SJSA1 (cell line): Measurements from ENCODE around the gene RAP2B. TPM values are rescaled to one million over a fixed set of nuclear protein-coding genes. Genes with fewer than 3 reads are reported as not detected.
"Not testable (repeated sequence)": the region's sequence is repeated elsewhere in the genome, so short reads cannot be mapped to it uniquely, and the experiment has no call there.

ENCODE experiments used
- DNase-seq, 2 experiments: peaks; one replicate each; pipeline ENCODE4 v3.0.0-alpha.2; 2015 to 2020; ENCODE audit warnings: low spot score in 2 of 2, low read depth in 1 of 2
- H3K27ac ChIP-seq: fragments of 250-450 bp; sonication (Bioruptor Pico); 2 replicates; pipeline ENCODE4 v1.5.1; 2020; ENCODE audit warnings: mild to moderate bottlenecking, moderate library complexity
- H3K27me3 ChIP-seq: fragments of 250-450 bp; sonication (Bioruptor Pico); replicated peaks from 2 replicates; pipeline ENCODE4 v1.5.1; 2020; ENCODE audit warnings: mild to moderate bottlenecking, moderate library complexity
- H3K36me3 ChIP-seq: fragments of 250-450 bp; sonication (Bioruptor Pico); 2 replicates; pipeline ENCODE4 v1.5.1; 2020; ENCODE audit warnings: mild to moderate bottlenecking
- H3K4me1 ChIP-seq: fragments of 250-450 bp; sonication (Bioruptor Pico); replicated peaks from 2 replicates; pipeline ENCODE4 v1.6.1; 2021; ENCODE audit warnings: mild to moderate bottlenecking
- H3K4me3 ChIP-seq: fragments of 250-450 bp; sonication (Bioruptor Pico); 2 replicates; pipeline ENCODE4 v1.5.1; 2020; ENCODE audit warnings: mild to moderate bottlenecking
- H3K9me3 ChIP-seq: fragments of 250-450 bp; sonication (Bioruptor Pico); replicated peaks from 2 replicates; pipeline ENCODE4 v1.5.1; 2020; ENCODE audit warnings: mild to moderate bottlenecking
- total RNA-seq: library from RNA; depleted of rRNA; stranded (reverse); fragments of >200 nt; shearing (Covaris generic); gene quantifications from 2 replicates; pipeline ENCODE4 v1.2.3, GENCODE V29; 2014; rRNA removed

The RAP2B gene
- total RNA-seq = 20.9 and 21.7 TPM in 2 replicates

DNA sequence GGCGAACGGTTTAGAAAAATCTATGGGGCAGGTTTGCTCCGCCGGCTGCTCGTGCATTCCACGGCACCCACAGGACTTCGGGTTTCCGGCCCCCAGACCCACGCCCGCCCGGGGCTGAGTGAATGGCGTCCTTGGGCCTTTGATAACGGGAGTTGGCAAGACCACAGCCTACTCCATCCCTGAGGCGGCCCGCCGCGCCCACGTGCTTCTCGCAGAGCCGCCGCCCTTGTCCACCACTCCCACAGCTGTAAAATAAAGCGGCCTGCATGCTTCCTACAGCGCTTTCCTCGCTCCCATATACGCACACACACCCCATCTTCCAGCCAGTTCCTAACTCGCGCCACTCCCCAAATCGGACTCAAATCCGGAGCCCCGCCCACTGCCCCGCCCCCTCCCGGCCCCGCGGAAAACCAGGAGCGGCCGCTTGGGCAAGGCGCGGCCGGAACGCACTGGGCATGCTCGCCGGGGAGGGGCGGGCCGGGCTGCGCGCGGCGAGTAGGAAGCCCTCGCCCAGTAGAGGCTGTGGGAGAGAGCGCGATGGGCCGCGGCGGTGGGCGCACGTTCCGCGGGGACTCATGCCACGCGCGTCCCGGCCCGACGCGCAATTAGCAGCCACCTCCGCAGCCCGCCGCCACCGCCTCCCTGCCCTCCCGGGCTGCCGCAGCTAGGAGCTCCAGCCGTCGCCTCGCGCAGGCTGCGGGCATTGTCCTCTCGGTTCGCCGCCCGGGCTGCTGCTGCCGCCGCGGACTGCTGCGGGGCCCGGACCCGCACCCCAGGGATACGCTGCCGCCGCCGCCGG, at the start of gene RAP2B:
TSS of gene RAP2B (plus strand) at position 513 of the 799 bp plus-strand sequence. CDS start 468 bp downstream, outside the sequence.
- no peaks in the 10 kb centered on the region for H3K9me3 ChIP-seq
- H3K4me3 ChIP-seq = peak within 1 kb of the TSS; percentile 94
- peaks cover 30% of the 10 kb centered on the region for H3K4me1 ChIP-seq
- peak within 1 kb of the TSS; percentile 81 for H3K27ac ChIP-seq
- H3K27me3 ChIP-seq = no peaks in the 10 kb centered on the region
- peak; percentile 88 to 95 for DNase-seq
- peaks cover 37% of the 10 kb centered on the region for H3K36me3 ChIP-seq

DNA sequence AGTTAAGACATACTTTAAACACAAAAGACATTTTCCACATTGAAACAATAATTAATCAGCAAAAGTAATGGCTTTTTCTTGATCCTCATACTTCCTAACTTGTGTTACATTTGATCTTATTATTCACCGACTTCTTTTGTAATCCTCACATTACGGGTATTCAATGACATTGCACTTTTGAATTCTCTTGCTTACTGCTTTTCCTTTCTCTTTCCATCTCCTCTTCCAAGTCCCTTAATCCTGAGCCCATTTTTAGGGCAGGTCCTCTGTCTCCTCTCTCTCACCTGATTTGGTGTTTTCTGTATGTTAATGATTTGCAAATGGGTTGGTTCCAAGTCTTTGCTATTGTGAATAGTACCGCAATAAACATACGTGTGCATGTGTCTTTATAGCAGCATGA, 48.5 kb upstream of the RAP2B start:
- DNase-seq = no peak
- no peaks in the 10 kb centered on the region for H3K27me3 ChIP-seq
- H3K9me3 ChIP-seq = no peaks in the 10 kb centered on the region
- no peaks in the 10 kb centered on the region for H3K4me1 ChIP-seq
- no peak overlapping the region for H3K27ac ChIP-seq
- H3K4me3 ChIP-seq = no peak overlapping the region
- H3K36me3 ChIP-seq = no peaks in the 10 kb centered on the region

DNA sequence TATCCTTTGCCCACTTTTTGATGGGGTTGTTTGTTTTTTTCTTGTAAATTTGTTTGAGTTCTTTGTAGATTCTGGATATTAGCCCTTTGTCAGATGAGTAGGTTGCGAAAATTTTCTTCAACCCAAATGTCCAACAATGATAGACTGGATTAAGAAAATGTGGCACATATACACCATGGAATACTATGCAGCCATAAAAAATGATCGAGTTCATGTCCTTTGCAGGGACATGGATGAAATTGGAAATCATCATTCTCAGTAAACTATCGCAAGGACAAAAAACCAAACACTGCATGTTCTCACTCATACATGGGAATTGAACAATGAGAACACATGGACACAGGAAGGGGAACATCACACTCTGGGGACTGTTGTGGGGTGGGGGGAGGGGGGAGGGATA, 47.8 kb upstream of the RAP2B start:
- not testable (repeated sequence) for H3K4me3 ChIP-seq, DNase-seq, H3K27ac ChIP-seq, H3K4me1 ChIP-seq, H3K36me3 ChIP-seq, H3K27me3 ChIP-seq, H3K9me3 ChIP-seq

DNA sequence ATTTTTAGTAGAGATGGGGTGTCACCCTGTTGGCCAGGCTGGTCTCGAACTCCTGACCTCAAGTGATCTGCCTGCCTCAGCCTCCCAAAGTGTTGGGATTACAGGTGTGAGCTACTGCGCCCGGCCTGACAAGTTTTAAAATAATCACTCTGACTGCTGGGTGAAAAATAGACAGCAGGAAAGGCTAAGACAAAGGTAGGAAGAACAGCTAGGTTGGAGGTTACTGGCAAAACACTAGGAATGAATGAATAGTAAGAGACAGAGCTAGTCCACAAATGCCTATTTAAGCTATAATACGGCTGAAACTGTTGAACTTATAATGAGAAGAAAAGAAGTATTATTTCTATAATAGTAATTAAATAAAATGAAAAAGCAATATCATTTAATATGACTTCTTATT, 46.7 kb upstream of the RAP2B start:
- no peak for DNase-seq

GRCh38 chr3:153127788-153128187, 34.2 kb upstream of the RAP2B start:
- H3K36me3 ChIP-seq = no peaks in the 10 kb centered on the region
- H3K4me1 ChIP-seq = peaks cover 12% of the 10 kb centered on the region
- no peak overlapping the region for H3K27ac ChIP-seq
- H3K4me3 ChIP-seq = no peak overlapping the region
- no peaks in the 10 kb centered on the region for H3K9me3 ChIP-seq
- H3K27me3 ChIP-seq = no peaks in the 10 kb centered on the region
- DNase-seq = no peak

More for the DNA sequence above, 46.7 kb upstream of the RAP2B start:
- no peak overlapping the region for H3K27ac ChIP-seq
- H3K4me1 ChIP-seq = no peaks in the 10 kb centered on the region
- H3K4me3 ChIP-seq = no peak overlapping the region
- H3K9me3 ChIP-seq = no peaks in the 10 kb centered on the region
- no peaks in the 10 kb centered on the region for H3K36me3 ChIP-seq
- H3K27me3 ChIP-seq = no peaks in the 10 kb centered on the region

DNA sequence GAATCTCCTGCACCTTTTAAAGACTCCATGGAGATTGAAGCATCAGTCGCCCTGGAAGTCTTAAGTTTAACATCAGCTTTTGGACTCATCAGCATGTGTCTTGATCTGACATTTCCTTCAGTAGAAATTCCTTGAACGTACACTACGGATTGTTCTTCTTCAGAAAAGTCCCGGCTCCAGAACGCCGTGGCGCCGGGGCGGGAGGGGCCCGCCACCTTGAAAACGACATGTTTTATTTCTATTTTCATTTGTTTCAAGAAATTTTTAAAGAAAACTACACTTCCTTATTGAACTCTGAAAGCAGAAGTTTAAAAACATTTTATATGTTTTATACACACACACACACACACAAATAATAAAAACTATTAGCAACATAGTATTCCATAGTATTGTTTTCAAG, 32.6 kb upstream of the RAP2B start:
- no peak for DNase-seq
- Histone ChIP-seq H3K4me3 (no peak overlapping the region), H3K27ac (no peak overlapping the region), H3K4me1 (peaks cover 12% of the 10 kb centered on the region), H3K36me3 (no peaks in the 10 kb centered on the region), H3K27me3 (no peaks in the 10 kb centered on the region), H3K9me3 (no peaks in the 10 kb centered on the region)

DNA sequence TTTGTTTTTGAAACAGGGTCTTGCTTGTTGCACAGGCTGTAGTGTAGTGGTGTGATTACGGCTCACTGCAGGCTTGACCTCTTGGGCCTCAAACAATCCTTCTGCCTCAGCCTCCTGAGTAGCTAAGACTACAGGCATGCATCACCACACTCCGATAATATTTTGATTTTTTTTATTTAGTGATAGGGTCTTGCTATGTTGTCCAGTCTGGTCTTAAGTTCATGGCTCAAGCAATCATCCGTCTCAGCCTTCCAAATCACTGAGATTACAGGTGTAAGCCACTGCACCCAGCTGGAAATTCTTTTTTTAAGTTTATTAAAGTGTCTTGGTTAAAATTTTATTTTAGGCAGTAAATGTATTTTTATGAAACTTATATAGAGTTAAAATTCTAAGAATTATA, 32.2 kb upstream of the RAP2B start:
- Histone ChIP-seq H3K27me3 (no peaks in the 10 kb centered on the region), H3K4me3 (no peak overlapping the region), H3K27ac (peak overlapping the region; percentile 34; the same call in 1 of the 2 replicates), H3K9me3 (no peaks in the 10 kb centered on the region), H3K4me1 (peaks cover 12% of the 10 kb centered on the region), H3K36me3 (no peaks in the 10 kb centered on the region)
- no peak for DNase-seq

GRCh38 chr3:153130312-153130977, 31.6 kb upstream of the RAP2B start:
- Histone ChIP-seq H3K4me3 (no peak overlapping the region), H3K36me3 (no peaks in the 10 kb centered on the region), H3K9me3 (no peaks in the 10 kb centered on the region), H3K27ac (peak overlapping the region; percentile 34), H3K4me1 (peaks cover 12% of the 10 kb centered on the region), H3K27me3 (no peaks in the 10 kb centered on the region)
- DNase-seq = peak in 1 of 2 experiments; percentile 66

- H3K4me1 ChIP-seq = peaks cover 33% of the 10 kb centered on the region
- DNase-seq = no peak
- no peak overlapping the region for H3K4me3 ChIP-seq
- H3K36me3 ChIP-seq = no peaks in the 10 kb centered on the region
- H3K9me3 ChIP-seq = no peaks in the 10 kb centered on the region
- peak overlapping the region; percentile 95 for H3K27ac ChIP-seq
- no peaks in the 10 kb centered on the region for H3K27me3 ChIP-seq
These were observed 24.4 kb upstream of the RAP2B start for GRCh38 chr3:153137626-153138025.

- no peak overlapping the region for H3K4me3 ChIP-seq
- no peaks in the 10 kb centered on the region for H3K9me3 ChIP-seq
- H3K36me3 ChIP-seq = no peaks in the 10 kb centered on the region
- peaks cover 42% of the 10 kb centered on the region for H3K4me1 ChIP-seq
- H3K27ac ChIP-seq = peak overlapping the region; percentile 95
- H3K27me3 ChIP-seq = no peaks in the 10 kb centered on the region
- DNase-seq = peak; percentile 84 to 89
These were observed 23.5 kb upstream of the RAP2B start for GRCh38 chr3:153138276-153139210.

GRCh38 chr3:153142961-153143360, 19.1 kb upstream of the RAP2B start:
- peaks cover 64% of the 10 kb centered on the region for H3K4me1 ChIP-seq
- H3K4me3 ChIP-seq = no peak overlapping the region
- H3K9me3 ChIP-seq = no peaks in the 10 kb centered on the region
- DNase-seq = peak in 1 of 2 experiments; percentile 18
- no peaks in the 10 kb centered on the region for H3K27me3 ChIP-seq
- no peaks in the 10 kb centered on the region for H3K36me3 ChIP-seq
- peak overlapping the region; percentile 87; the same call in 1 of the 2 replicates for H3K27ac ChIP-seq

DNA sequence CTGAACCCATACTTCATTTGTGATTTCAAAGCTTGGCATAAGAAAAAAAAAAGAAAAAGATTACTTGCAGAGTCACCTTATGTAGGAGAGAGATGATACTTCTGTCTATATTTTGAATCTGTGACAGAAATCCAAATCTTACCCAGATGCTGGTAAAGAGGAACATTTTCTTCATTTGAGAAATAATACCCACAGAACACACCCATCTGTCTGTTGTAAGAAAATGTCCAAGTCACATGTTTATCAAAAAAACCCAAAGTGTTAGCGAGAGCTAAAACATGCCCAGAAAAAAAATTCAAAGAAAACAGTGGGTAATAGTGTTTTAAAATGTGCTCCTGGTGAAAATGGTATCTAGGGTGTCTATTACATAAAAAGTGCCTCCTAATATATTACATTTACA, 18.0 kb upstream of the RAP2B start:
- no peak for DNase-seq
- Histone ChIP-seq H3K4me1 (peaks cover 54% of the 10 kb centered on the region), H3K36me3 (no peaks in the 10 kb centered on the region), H3K27me3 (no peaks in the 10 kb centered on the region), H3K27ac (peak overlapping the region; percentile 87), H3K9me3 (no peaks in the 10 kb centered on the region), H3K4me3 (no peak overlapping the region)

DNA sequence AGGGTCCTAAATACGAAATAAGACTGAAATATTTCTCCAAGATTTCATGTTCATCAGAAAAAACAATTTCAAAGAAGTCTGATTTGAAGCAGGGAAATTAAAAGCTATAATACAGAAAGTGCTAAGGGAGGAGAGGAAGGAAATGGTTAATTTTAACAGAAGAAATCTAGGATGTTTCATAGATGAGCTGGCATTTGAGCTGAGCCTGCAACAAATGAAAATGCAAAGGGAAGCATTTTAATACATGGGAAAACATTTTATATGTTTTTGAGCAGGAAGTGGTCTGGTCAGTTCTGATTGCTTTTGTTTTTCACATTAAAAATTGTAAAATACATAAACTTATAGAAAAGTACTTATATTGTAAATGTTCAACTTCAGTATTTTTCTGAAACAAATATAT, 17.2 kb upstream of the RAP2B start:
- H3K36me3 ChIP-seq = no peaks in the 10 kb centered on the region
- no peak overlapping the region for H3K4me3 ChIP-seq
- H3K4me1 ChIP-seq = peaks cover 47% of the 10 kb centered on the region
- H3K27me3 ChIP-seq = no peaks in the 10 kb centered on the region
- DNase-seq = peak in 1 of 2 experiments; percentile 68
- H3K27ac ChIP-seq = peak overlapping the region; percentile 87
- H3K9me3 ChIP-seq = no peaks in the 10 kb centered on the region
